ENCODE data around the gene PPP1R3G.

PPP1R3G gene

GRCh38 chr6:5051394-5051793 is 33.7 kb upstream of the PPP1R3G start:
- TF ChIP-seq ZNF8 (CRISPR knock-in tag; IDR thresholded peaks at IDR 0.05): no peak
- TF ChIP-seq POU6F1 (CRISPR knock-in tag; IDR thresholded peaks at IDR 0.05; ENCODE audit: borderline replicate concordance, low read depth): no peak
- no peak for TF ChIP-seq TOX (CRISPR knock-in tag; IDR thresholded peaks at IDR 0.05; ENCODE audit: borderline replicate concordance)
- TF ChIP-seq ISL1 (CRISPR knock-in tag; IDR thresholded peaks at IDR 0.05): no peak
- no peak for TF ChIP-seq BACH2 (CRISPR knock-in tag; IDR thresholded peaks at IDR 0.05; ENCODE audit: borderline replicate concordance)
- no peak for ATAC-seq

DNA sequence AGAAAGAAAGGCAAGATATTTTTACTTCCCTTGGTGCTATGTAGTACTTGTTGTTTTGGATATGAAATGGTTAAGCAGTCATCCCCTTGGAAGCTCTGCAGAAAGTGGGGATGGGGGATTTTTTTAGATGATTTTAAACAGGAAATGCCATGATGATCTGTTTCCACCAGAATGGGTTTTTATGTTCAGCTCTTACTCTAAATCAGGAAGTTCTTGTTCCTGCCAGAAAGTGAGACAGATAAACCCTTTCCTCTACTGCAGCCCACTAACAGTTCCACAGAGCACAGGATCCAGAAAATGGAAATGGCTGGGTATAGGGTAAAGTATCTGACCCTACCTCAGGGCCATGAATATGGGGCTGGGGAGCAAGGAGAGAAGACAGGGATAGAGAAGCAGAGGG is 32.1 kb upstream of the PPP1R3G start:
- TF ChIP-seq ZNF70 (CRISPR knock-in tag; IDR thresholded peaks at IDR 0.05) (no peak), ZFP3 (CRISPR knock-in tag; IDR thresholded peaks at IDR 0.05) (no peak), TCF4 (CRISPR knock-in tag; IDR thresholded peaks at IDR 0.05; ENCODE audit: borderline replicate concordance) (no peak), ZNF565 (CRISPR knock-in tag; conservative IDR thresholded peaks at IDR 0.05; ENCODE audit: low read depth) (no peak), ISL1 (CRISPR knock-in tag; IDR thresholded peaks at IDR 0.05) (no peak), BACH2 (CRISPR knock-in tag; IDR thresholded peaks at IDR 0.05; ENCODE audit: borderline replicate concordance) (no peak), GLIS3 (CRISPR knock-in tag; IDR thresholded peaks at IDR 0.05) (no peak), POU6F1 (CRISPR knock-in tag; IDR thresholded peaks at IDR 0.05; ENCODE audit: borderline replicate concordance, low read depth) (no peak), PPARA (CRISPR knock-in tag; IDR thresholded peaks at IDR 0.05; ENCODE audit: borderline replicate concordance) (no peak), ZC3H10 (CRISPR knock-in tag; IDR thresholded peaks at IDR 0.05) (no peak)
- TF ChIP-seq, protein P1, sequence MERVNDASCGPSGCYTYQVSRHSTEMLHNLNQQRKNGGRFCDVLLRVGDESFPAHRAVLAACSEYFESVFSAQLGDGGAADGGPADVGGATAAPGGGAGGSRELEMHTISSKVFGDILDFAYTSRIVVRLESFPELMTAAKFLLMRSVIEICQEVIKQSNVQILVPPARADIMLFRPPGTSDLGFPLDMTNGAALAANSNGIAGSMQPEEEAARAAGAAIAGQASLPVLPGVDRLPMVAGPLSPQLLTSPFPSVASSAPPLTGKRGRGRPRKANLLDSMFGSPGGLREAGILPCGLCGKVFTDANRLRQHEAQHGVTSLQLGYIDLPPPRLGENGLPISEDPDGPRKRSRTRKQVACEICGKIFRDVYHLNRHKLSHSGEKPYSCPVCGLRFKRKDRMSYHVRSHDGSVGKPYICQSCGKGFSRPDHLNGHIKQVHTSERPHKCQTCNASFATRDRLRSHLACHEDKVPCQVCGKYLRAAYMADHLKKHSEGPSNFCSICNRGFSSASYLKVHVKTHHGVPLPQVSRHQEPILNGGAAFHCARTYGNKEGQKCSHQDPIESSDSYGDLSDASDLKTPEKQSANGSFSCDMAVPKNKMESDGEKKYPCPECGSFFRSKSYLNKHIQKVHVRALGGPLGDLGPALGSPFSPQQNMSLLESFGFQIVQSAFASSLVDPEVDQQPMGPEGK (CRISPR knock-in tag; IDR thresholded peaks at IDR 0.05; ENCODE audit: borderline replicate concordance): no peak
- TF ChIP-seq, protein P2, sequence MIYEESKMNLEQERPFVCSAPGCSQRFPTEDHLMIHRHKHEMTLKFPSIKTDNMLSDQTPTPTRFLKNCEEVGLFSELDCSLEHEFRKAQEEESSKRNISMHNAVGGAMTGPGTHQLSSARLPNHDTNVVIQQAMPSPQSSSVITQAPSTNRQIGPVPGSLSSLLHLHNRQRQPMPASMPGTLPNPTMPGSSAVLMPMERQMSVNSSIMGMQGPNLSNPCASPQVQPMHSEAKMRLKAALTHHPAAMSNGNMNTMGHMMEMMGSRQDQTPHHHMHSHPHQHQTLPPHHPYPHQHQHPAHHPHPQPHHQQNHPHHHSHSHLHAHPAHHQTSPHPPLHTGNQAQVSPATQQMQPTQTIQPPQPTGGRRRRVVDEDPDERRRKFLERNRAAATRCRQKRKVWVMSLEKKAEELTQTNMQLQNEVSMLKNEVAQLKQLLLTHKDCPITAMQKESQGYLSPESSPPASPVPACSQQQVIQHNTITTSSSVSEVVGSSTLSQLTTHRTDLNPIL (CRISPR knock-in tag; IDR thresholded peaks at IDR 0.05; ENCODE audit: low read depth): no peak
- TF ChIP-seq, protein P3, sequence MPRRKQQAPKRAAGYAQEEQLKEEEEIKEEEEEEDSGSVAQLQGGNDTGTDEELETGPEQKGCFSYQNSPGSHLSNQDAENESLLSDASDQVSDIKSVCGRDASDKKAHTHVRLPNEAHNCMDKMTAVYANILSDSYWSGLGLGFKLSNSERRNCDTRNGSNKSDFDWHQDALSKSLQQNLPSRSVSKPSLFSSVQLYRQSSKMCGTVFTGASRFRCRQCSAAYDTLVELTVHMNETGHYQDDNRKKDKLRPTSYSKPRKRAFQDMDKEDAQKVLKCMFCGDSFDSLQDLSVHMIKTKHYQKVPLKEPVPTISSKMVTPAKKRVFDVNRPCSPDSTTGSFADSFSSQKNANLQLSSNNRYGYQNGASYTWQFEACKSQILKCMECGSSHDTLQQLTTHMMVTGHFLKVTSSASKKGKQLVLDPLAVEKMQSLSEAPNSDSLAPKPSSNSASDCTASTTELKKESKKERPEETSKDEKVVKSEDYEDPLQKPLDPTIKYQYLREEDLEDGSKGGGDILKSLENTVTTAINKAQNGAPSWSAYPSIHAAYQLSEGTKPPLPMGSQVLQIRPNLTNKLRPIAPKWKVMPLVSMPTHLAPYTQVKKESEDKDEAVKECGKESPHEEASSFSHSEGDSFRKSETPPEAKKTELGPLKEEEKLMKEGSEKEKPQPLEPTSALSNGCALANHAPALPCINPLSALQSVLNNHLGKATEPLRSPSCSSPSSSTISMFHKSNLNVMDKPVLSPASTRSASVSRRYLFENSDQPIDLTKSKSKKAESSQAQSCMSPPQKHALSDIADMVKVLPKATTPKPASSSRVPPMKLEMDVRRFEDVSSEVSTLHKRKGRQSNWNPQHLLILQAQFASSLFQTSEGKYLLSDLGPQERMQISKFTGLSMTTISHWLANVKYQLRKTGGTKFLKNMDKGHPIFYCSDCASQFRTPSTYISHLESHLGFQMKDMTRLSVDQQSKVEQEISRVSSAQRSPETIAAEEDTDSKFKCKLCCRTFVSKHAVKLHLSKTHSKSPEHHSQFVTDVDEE (CRISPR knock-in tag; IDR thresholded peaks at IDR 0.05): no peak
- no peak for ATAC-seq

DNA sequence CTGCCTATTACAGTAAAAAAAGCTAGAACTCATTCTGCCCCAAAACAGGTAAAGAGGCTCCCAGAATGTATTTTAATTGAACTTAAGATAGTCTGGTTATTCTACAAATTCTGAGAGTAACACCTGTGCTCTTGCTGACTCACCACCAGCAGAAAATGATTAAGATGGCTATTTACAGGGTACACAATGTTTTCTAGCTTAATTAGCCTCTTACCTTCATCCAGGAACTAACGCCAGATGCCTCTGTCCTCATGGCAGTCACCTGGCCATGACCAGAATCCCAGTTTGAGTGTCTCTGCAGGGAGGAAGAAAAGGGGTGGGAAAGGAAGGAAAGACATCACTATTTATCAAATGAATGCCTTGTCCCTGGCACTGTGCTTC is 31.3 kb upstream of the PPP1R3G start:
- no peak for ATAC-seq
- TF ChIP-seq ESRRG (CRISPR knock-in tag; IDR thresholded peaks at IDR 0.05) (no peak), POU6F1 (CRISPR knock-in tag; IDR thresholded peaks at IDR 0.05; ENCODE audit: borderline replicate concordance, low read depth) (no peak), ZNF70 (CRISPR knock-in tag; IDR thresholded peaks at IDR 0.05) (no peak), ARNTL (CRISPR knock-in tag; IDR thresholded peaks at IDR 0.05; ENCODE audit: borderline replicate concordance, low read depth) (no peak), TCF4 (CRISPR knock-in tag; IDR thresholded peaks at IDR 0.05; ENCODE audit: borderline replicate concordance) (no peak), OSR1 (CRISPR knock-in tag; IDR thresholded peaks at IDR 0.05) (no peak), ZFP3 (CRISPR knock-in tag; IDR thresholded peaks at IDR 0.05) (no peak), GLIS3 (CRISPR knock-in tag; IDR thresholded peaks at IDR 0.05) (no peak), ZFP30 (CRISPR knock-in tag; IDR thresholded peaks at IDR 0.05) (no peak), TOX (CRISPR knock-in tag; IDR thresholded peaks at IDR 0.05; ENCODE audit: borderline replicate concordance) (no peak), CSDC2 (CRISPR knock-in tag; IDR thresholded peaks at IDR 0.05) (no peak), ISL1 (CRISPR knock-in tag; IDR thresholded peaks at IDR 0.05) (no peak), RARB (CRISPR knock-in tag; IDR thresholded peaks at IDR 0.05) (no peak)
- TF ChIP-seq, protein P4, sequence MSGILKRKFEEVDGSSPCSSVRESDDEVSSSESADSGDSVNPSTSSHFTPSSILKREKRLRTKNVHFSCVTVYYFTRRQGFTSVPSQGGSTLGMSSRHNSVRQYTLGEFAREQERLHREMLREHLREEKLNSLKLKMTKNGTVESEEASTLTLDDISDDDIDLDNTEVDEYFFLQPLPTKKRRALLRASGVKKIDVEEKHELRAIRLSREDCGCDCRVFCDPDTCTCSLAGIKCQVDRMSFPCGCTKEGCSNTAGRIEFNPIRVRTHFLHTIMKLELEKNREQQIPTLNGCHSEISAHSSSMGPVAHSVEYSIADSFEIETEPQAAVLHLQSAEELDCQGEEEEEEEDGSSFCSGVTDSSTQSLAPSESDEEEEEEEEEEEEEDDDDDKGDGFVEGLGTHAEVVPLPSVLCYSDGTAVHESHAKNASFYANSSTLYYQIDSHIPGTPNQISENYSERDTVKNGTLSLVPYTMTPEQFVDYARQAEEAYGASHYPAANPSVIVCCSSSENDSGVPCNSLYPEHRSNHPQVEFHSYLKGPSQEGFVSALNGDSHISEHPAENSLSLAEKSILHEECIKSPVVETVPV (CRISPR knock-in tag; IDR thresholded peaks at IDR 0.05): no peak
- TF ChIP-seq, protein P3 (CRISPR knock-in tag; IDR thresholded peaks at IDR 0.05): no peak

Measured in SK-N-SH treated with all-trans-retinoic acid at 6 μM for 48 hours (cell line).